Measurements from ENCODE around the gene KCNMB2.

GRCh38 chr3:178492491-178492890 is 43.7 kb upstream of the KCNMB2 start:
- no peak for TF ChIP-seq POLR2AphosphoS5 (IDR thresholded peaks at IDR 0.05)
- no peak for TF ChIP-seq POLR2A (IDR thresholded peaks at IDR 0.05)
- no peak for TF ChIP-seq EP300 (IDR thresholded peaks at IDR 0.05)

Data from upper lobe of left lung (tissue), 4 donors.